Measurements from ENCODE around the gene SEPTIN1.
A peak's percentile ranks its signal among the peaks of the same experiment; 100 is the strongest.

SEPTIN1 gene

DNA sequence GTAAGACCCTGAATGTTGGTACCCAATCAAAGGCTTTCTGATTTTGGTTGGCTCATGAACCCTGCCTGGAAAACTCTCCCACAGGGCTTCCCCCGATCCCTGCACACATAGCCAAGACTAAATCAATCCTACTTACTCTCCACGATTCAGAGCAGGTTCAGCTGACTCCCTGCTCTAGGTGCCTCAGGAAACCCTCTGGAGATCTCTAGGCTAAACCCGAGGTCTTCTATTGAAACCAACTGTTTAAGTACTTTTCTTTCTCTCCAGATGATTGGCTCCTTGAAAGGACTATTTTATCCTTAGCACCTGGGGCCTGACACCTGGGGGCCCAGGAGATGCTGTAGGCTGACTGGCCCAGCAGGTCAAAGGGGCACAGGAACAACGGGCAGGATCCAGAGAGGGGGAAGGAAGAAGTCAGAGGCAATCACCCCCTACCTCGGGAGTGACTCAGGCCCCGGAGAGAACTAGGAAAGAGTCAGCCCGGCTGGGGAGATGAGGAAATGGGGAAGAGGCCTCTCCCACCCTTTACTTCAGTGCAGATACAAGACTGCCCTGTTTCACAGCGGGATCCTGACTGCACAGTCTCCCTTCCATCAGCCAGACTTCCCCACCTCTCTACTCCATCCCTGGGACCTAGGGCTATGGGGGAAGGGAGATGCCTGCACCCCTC, 14.1 kb downstream of the SEPTIN1 start:
- Histone ChIP-seq H3K79me1 (ENCODE audit: low read length) (peaks cover 10% of the 10 kb centered on the region), H4K91ac (ENCODE audit: low read depth, low read length) (no peak overlapping the region), H3K36me3 (ENCODE audit: control insufficient read depth in 1 of 2, insufficient read depth in 2 of 2, low read length in 2 of 2) (peaks cover 16 to 22% of the 10 kb centered on the region in 2 experiments), H2BK120ac (ENCODE audit: insufficient read depth, low read length, poor library complexity) (no peak overlapping the region), H3K4me1 (ENCODE audit: control insufficient read depth in 1 of 2, insufficient read depth in 2 of 2, low read length in 2 of 2) (peaks cover 21 to 27% of the 10 kb centered on the region in 2 experiments), H2BK5ac (ENCODE audit: low read depth, low read length, poor library complexity) (no peak overlapping the region), H3K4me3 (ENCODE audit: low read depth, low read length) (peak overlapping the region; percentile 83), H4K12ac (ENCODE audit: low read depth, low read length) (no peak overlapping the region), H2AFZ (ENCODE audit: insufficient read depth, low read length, poor library complexity) (no peak overlapping the region), H3K14ac (ENCODE audit: low read length) (no peak overlapping the region), H3K18ac (ENCODE audit: low read length) (no peak overlapping the region), H3K27ac (ENCODE audit: low read depth, low read length) (no peak overlapping the region), H3K9ac (ENCODE audit: low read length) (peak overlapping the region; percentile 50), H3K9me3 (ENCODE audit: insufficient read depth, low read depth, low read length) (no peaks in the 10 kb centered on the region), H2BK12ac (ENCODE audit: low read length) (no peak overlapping the region), H3K27me3 (ENCODE audit: insufficient read depth, low read length) (no peaks in the 10 kb centered on the region), H4K8ac (ENCODE audit: low read depth, low read length) (no peak overlapping the region), H2AK5ac (ENCODE audit: low read length) (no peak overlapping the region), H3K4me2 (ENCODE audit: low read length) (peak overlapping the region; percentile 93), H3K4ac (ENCODE audit: low read depth, low read length) (peak overlapping the region; percentile 96), H3K23ac (ENCODE audit: low read length) (no peak overlapping the region), H3K79me2 (ENCODE audit: control insufficient read depth, insufficient read depth, low read length, poor library complexity) (peaks cover 23% of the 10 kb centered on the region)
- no CpG with 5 or more reads among the region's 8 CpGs for WGBS (ENCODE audit: extremely low coverage, insufficient coverage, insufficient read length)
- peak; percentile 21 to 37 for DNase-seq

DNA sequence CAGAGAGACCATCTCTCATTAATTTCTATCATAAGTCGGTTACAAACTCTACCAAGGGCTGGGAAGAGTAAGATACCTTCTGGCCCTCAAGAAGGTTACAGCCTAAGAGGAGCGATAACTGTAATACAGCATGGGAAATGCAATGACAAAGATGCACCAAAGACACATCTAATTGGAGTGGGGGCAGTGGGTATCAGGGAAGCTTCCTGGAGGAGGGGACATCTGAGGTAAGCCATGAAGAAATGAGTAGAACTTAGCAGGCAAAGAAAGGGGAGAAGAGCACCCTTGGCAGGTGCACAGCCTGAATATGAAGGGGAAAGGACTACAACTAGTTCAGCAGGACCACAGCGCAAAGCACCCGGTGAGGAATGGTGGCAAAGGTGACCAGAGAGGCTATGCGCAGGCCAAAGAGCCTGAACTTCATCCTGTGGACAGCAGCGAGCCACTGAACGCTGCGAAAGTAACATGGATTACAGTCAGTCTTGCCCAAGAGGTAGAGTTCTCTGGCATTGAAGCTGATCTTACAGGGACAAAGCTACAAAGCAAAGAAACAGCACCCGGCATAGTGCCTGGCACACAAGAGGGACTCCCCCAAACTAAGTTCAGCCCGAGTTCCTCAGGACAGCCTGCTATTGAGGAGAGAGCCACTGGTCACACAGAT, 14.9 kb downstream of the SEPTIN1 start:
- Histone ChIP-seq H2AK5ac (ENCODE audit: low read length) (no peak overlapping the region), H4K12ac (ENCODE audit: low read depth, low read length) (no peak overlapping the region), H4K8ac (ENCODE audit: low read depth, low read length) (no peak overlapping the region), H3K36me3 (ENCODE audit: control insufficient read depth in 1 of 2, insufficient read depth in 2 of 2, low read length in 2 of 2) (peaks cover 16 to 22% of the 10 kb centered on the region in 2 experiments), H3K14ac (ENCODE audit: low read length) (no peak overlapping the region), H3K18ac (ENCODE audit: low read length) (no peak overlapping the region), H2AFZ (ENCODE audit: insufficient read depth, low read length, poor library complexity) (no peak overlapping the region), H3K4me3 (ENCODE audit: low read depth, low read length) (no peak overlapping the region), H2BK120ac (ENCODE audit: insufficient read depth, low read length, poor library complexity) (no peak overlapping the region), H3K4ac (ENCODE audit: low read depth, low read length) (peak overlapping the region; percentile 96), H3K79me2 (ENCODE audit: control insufficient read depth, insufficient read depth, low read length, poor library complexity) (peaks cover 23% of the 10 kb centered on the region), H2BK12ac (ENCODE audit: low read length) (no peak overlapping the region), H4K91ac (ENCODE audit: low read depth, low read length) (no peak overlapping the region), H3K4me1 (ENCODE audit: control insufficient read depth in 1 of 2, insufficient read depth in 2 of 2, low read length in 2 of 2) (peaks cover 21 to 27% of the 10 kb centered on the region in 2 experiments), H3K79me1 (ENCODE audit: low read length) (peaks cover 10% of the 10 kb centered on the region), H3K9ac (ENCODE audit: low read length) (no peak overlapping the region), H3K27ac (ENCODE audit: low read depth, low read length) (no peak overlapping the region), H2BK5ac (ENCODE audit: low read depth, low read length, poor library complexity) (no peak overlapping the region), H3K9me3 (ENCODE audit: insufficient read depth, low read depth, low read length) (no peaks in the 10 kb centered on the region), H3K4me2 (ENCODE audit: low read length) (peak overlapping the region; percentile 93), H3K23ac (ENCODE audit: low read length) (no peak overlapping the region), H3K27me3 (ENCODE audit: insufficient read depth, low read length) (no peaks in the 10 kb centered on the region)
- DNase-seq = peak; percentile 61 to 70
- no CpG with 5 or more reads among the region's 10 CpGs for WGBS (ENCODE audit: extremely low coverage, insufficient coverage, insufficient read length)

DNA sequence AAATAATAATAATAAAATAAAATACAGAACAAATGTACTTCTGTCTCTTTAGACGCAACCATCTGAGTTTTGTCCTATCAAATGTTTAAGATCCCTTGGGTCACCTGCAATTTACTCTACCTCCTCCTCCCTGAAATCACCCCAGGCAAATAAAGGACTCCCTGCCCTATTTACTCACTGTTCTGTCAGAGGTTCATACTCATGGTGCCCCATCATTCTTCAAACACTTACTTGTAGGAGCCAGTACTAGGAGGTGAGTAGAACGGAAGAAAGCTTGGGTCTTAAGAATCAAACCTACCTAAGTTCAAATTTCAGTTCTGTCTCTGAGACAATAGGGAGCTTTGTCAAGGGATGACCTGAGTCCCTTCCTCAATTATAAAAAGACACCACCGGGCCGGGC, 15.8 kb downstream of the SEPTIN1 start:
- no peak overlapping the region for H3K4me2 ChIP-seq (ENCODE audit: low read length)
- peaks cover 10% of the 10 kb centered on the region for H3K79me1 ChIP-seq (ENCODE audit: low read length)
- peaks cover 23% of the 10 kb centered on the region for H3K79me2 ChIP-seq (ENCODE audit: control insufficient read depth, insufficient read depth, low read length, poor library complexity)
- peaks cover 21 to 27% of the 10 kb centered on the region in 2 experiments for H3K4me1 ChIP-seq (ENCODE audit: control insufficient read depth in 1 of 2, insufficient read depth in 2 of 2, low read length in 2 of 2)
- no peak overlapping the region for H4K12ac ChIP-seq (ENCODE audit: low read depth, low read length)
- no peak overlapping the region for H3K4me3 ChIP-seq (ENCODE audit: low read depth, low read length)
- H2BK5ac ChIP-seq (ENCODE audit: low read depth, low read length, poor library complexity) = no peak overlapping the region
- no peak overlapping the region for H2AK5ac ChIP-seq (ENCODE audit: low read length)
- no peak overlapping the region for H3K23ac ChIP-seq (ENCODE audit: low read length)
- H2BK120ac ChIP-seq (ENCODE audit: insufficient read depth, low read length, poor library complexity) = no peak overlapping the region
- H4K8ac ChIP-seq (ENCODE audit: low read depth, low read length) = no peak overlapping the region
- no peaks in the 10 kb centered on the region for H3K27me3 ChIP-seq (ENCODE audit: insufficient read depth, low read length)
- DNase-seq = no peak
- no peak overlapping the region for H4K91ac ChIP-seq (ENCODE audit: low read depth, low read length)
- H2BK12ac ChIP-seq (ENCODE audit: low read length) = no peak overlapping the region
- H3K36me3 ChIP-seq (ENCODE audit: control insufficient read depth in 1 of 2, insufficient read depth in 2 of 2, low read length in 2 of 2) = peaks cover 16 to 26% of the 10 kb centered on the region in 2 experiments
- no peak overlapping the region for H3K27ac ChIP-seq (ENCODE audit: low read depth, low read length)
- H3K14ac ChIP-seq (ENCODE audit: low read length) = no peak overlapping the region
- no peak overlapping the region for H3K4ac ChIP-seq (ENCODE audit: low read depth, low read length)
- H3K9ac ChIP-seq (ENCODE audit: low read length) = no peak overlapping the region
- WGBS (ENCODE audit: extremely low coverage, insufficient coverage, insufficient read length) = no CpG with 5 or more reads among the region's 4 CpGs
- H3K18ac ChIP-seq (ENCODE audit: low read length) = no peak overlapping the region
- no peaks in the 10 kb centered on the region for H3K9me3 ChIP-seq (ENCODE audit: insufficient read depth, low read depth, low read length)
- H2AFZ ChIP-seq (ENCODE audit: insufficient read depth, low read length, poor library complexity) = no peak overlapping the region

DNA sequence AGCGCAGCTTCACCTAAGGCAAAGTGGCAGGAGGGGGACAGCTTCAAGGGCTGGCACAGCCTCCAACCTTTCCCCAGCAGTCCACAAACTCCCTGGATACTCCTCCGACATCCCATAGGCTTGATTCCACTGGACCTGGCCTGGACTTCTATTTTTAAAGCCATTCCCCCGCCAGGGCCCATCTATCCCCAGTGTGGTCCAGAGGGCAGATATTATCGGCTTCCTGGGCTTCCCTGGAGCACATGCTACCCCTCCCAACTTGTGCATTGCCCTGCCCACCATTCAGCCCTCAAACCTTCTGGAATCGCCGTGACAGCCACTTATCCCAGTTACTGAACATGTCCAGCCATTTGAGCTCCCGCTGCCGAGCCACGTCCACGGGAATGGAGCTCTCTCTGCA, 17.2 kb downstream of the SEPTIN1 start:
- Histone ChIP-seq H3K79me1 (ENCODE audit: low read length) (peaks cover 5% of the 10 kb centered on the region), H3K4ac (ENCODE audit: low read depth, low read length) (peak overlapping the region; percentile 25), H3K23ac (ENCODE audit: low read length) (no peak overlapping the region), H4K91ac (ENCODE audit: low read depth, low read length) (no peak overlapping the region), H4K12ac (ENCODE audit: low read depth, low read length) (no peak overlapping the region), H3K14ac (ENCODE audit: low read length) (no peak overlapping the region), H3K79me2 (ENCODE audit: control insufficient read depth, insufficient read depth, low read length, poor library complexity) (peaks cover 23% of the 10 kb centered on the region), H3K9ac (ENCODE audit: low read length) (peak overlapping the region; percentile 48), H2BK120ac (ENCODE audit: insufficient read depth, low read length, poor library complexity) (no peak overlapping the region), H4K8ac (ENCODE audit: low read depth, low read length) (no peak overlapping the region), H3K4me3 (ENCODE audit: low read depth, low read length) (no peak overlapping the region), H3K9me3 (ENCODE audit: insufficient read depth, low read depth, low read length) (no peaks in the 10 kb centered on the region), H3K27ac (ENCODE audit: low read depth, low read length) (no peak overlapping the region), H3K18ac (ENCODE audit: low read length) (peak overlapping the region; percentile 15), H2AK5ac (ENCODE audit: low read length) (no peak overlapping the region), H2BK5ac (ENCODE audit: low read depth, low read length, poor library complexity) (no peak overlapping the region), H3K36me3 (ENCODE audit: control insufficient read depth in 1 of 2, insufficient read depth in 2 of 2, low read length in 2 of 2) (peaks cover 16 to 28% of the 10 kb centered on the region in 2 experiments), H3K4me2 (ENCODE audit: low read length) (no peak overlapping the region), H3K27me3 (ENCODE audit: insufficient read depth, low read length) (no peaks in the 10 kb centered on the region), H3K4me1 (ENCODE audit: control insufficient read depth in 1 of 2, insufficient read depth in 2 of 2, low read length in 2 of 2) (peaks cover 21 to 23% of the 10 kb centered on the region in 2 experiments), H2AFZ (ENCODE audit: insufficient read depth, low read length, poor library complexity) (no peak overlapping the region), H2BK12ac (ENCODE audit: low read length) (no peak overlapping the region)
- no CpG with 5 or more reads among the region's 10 CpGs for WGBS (ENCODE audit: extremely low coverage, insufficient coverage, insufficient read length)
- no peak for DNase-seq
